ENCODE data around the gene ATG5.

GRCh38 chr6:106249658-106250057 lies 75.9 kb downstream of the ATG5 start:
- TF ChIP-seq EZH2 (IDR thresholded peaks at IDR 0.05; ENCODE audit: borderline replicate concordance, insufficient read depth, low read depth, low read length, poor library complexity, severe bottlenecking) (no peak), CTCF (IDR thresholded peaks at IDR 0.05) (no peak)

All from B cell (primary cell).